AG09309 (cell line): Measurements from ENCODE around the gene RGS3.

Experiments used
- DNase-seq: peaks from one replicate; pipeline ENCODE4 v3.0.0-alpha.2; 2010; ENCODE audit warnings: low read depth
- H3K4me3 ChIP-seq: 2 replicates; pipeline ENCODE4 v1.5.1; 2011; ENCODE audit warnings: mild to moderate bottlenecking, low read depth, low read length, moderate library complexity; ENCODE audit not compliant: control insufficient read depth
- CTCF ChIP-seq: IDR thresholded peaks from 2 replicates; pipeline ENCODE4 v1.5.1; 2011; ENCODE audit warnings: mild to moderate bottlenecking, low read depth, low read length, inconsistent platforms; ENCODE audit not compliant: insufficient read depth, control insufficient read depth; ENCODE audit errors: missing control alignments

Gene RGS3

GRCh38 chr9:113588242-113588810 is 124.8 kb downstream of the RGS3 start:
- no peak for TF ChIP-seq CTCF
- DNase-seq = no peak
- no peak overlapping the region for H3K4me3 ChIP-seq

- no peak for TF ChIP-seq CTCF
- no peak overlapping the region for H3K4me3 ChIP-seq
- DNase-seq = no peak
Observed at GRCh38 chr9:113588936-113589335, 125.4 kb downstream of the RGS3 start.

GRCh38 chr9:113589407-113589806 is 125.9 kb downstream of the RGS3 start:
- no peak for TF ChIP-seq CTCF
- DNase-seq = no peak
- no peak overlapping the region for H3K4me3 ChIP-seq

GRCh38 chr9:113589890-113590289 is 126.4 kb downstream of the RGS3 start:
- peak; percentile 85 for TF ChIP-seq CTCF
- no peak overlapping the region for H3K4me3 ChIP-seq
- DNase-seq = no peak

- no peak for TF ChIP-seq CTCF
- DNase-seq = no peak
- H3K4me3 ChIP-seq = no peak overlapping the region
Observed at GRCh38 chr9:113590389-113590788, 126.9 kb downstream of the RGS3 start.

- no peak overlapping the region for H3K4me3 ChIP-seq
- DNase-seq = no peak
- peak; percentile 95 for TF ChIP-seq CTCF
Observed at GRCh38 chr9:113590991-113591898, 127.7 kb downstream of the RGS3 start.
